ENCODE measurements around the gene COL2A1.

- TF ChIP-seq, protein P1, sequence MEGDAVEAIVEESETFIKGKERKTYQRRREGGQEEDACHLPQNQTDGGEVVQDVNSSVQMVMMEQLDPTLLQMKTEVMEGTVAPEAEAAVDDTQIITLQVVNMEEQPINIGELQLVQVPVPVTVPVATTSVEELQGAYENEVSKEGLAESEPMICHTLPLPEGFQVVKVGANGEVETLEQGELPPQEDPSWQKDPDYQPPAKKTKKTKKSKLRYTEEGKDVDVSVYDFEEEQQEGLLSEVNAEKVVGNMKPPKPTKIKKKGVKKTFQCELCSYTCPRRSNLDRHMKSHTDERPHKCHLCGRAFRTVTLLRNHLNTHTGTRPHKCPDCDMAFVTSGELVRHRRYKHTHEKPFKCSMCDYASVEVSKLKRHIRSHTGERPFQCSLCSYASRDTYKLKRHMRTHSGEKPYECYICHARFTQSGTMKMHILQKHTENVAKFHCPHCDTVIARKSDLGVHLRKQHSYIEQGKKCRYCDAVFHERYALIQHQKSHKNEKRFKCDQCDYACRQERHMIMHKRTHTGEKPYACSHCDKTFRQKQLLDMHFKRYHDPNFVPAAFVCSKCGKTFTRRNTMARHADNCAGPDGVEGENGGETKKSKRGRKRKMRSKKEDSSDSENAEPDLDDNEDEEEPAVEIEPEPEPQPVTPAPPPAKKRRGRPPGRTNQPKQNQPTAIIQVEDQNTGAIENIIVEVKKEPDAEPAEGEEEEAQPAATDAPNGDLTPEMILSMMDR (IDR thresholded peaks at IDR 0.05; ENCODE audit: insufficient read depth, low read length, poor library complexity, severe bottlenecking) = no peak
- TF ChIP-seq EZH2phosphoT487 (conservative IDR thresholded peaks at IDR 0.05; ENCODE audit: low read length) = no peak
Measured at GRCh38 chr12:48009471-48009870, 5.2 kb upstream of the COL2A1 start.
